Stimulated activated CD4-positive, alpha-beta T cell treated with anti-CD3 and anti-CD28 coated beads, Interleukin-12 subunit alpha, Interleukin-12 subunit beta, amount 100 ng/mL, for 4 hours (primary cell): ENCODE results near the gene GRPEL2.

Experiments used
- DNase-seq: peaks from one replicate; pipeline ENCODE4 v3.0.0-alpha.2; 2020

The GRPEL2 gene

DNA sequence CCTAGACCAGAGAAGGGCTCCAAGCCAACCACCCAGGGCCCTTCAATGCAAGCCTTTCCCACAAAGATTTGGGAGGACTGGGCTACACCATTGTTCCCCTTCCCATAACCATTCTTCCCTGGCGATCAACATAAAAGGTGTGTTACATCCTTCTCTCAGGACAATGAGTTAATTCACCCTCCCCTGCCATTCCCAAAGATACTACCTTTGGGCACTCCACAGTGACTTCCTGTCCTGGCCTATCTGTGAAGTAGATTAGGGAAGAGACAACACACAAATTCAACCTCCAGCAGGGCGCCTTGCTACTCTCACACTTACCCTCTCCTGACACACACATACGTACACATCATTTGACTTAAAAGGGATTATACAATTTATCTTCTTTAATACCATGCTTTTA, 57.0 kb downstream of the GRPEL2 start:
- no peak for DNase-seq
